ENCODE data around the gene TCF3. TPM values are rescaled to one million over a fixed set of nuclear protein-coding genes. Genes with fewer than 3 reads are reported as not detected.

TCF3 gene
- polyA plus RNA-seq, 1 donor (not counting 4 experiments of a cell fraction or from before 2014, with no cell fraction given), result 40.0 TPM

DNA sequence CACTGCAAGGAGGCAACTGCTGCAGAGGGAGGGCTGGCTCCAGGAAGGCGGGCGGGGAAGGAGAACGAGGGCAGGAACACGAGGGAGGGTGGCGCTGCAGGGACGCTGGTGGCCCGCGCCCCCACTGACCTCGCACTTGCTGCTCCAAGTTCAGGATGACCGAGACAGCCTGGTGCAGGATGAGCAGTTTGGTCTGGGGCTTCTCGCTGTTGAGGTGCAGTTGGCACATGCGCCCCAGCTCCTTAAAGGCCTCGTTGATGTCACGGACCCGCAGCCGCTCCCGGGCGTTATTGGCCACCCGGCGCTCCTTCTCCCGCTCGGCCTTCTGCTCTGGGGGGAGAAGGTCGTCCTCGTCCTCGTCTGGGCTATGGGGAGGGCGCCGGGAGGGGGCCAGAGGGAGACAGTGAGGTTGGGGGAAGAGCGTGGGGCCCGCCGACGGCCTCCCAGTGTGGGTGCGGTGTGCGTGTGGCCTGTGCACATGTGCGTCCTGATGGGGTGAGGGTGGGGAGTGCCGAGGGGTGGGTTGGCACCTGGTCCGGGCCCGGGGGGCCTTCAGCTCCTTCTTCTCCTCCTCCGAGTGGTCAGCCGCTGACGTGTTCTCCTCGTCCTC is 37.2 kb downstream of the TCF3 start:
- TF ChIP-seq, protein P1, sequence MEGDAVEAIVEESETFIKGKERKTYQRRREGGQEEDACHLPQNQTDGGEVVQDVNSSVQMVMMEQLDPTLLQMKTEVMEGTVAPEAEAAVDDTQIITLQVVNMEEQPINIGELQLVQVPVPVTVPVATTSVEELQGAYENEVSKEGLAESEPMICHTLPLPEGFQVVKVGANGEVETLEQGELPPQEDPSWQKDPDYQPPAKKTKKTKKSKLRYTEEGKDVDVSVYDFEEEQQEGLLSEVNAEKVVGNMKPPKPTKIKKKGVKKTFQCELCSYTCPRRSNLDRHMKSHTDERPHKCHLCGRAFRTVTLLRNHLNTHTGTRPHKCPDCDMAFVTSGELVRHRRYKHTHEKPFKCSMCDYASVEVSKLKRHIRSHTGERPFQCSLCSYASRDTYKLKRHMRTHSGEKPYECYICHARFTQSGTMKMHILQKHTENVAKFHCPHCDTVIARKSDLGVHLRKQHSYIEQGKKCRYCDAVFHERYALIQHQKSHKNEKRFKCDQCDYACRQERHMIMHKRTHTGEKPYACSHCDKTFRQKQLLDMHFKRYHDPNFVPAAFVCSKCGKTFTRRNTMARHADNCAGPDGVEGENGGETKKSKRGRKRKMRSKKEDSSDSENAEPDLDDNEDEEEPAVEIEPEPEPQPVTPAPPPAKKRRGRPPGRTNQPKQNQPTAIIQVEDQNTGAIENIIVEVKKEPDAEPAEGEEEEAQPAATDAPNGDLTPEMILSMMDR (optimal IDR thresholded peaks at IDR 0.05 in 1 of 3, IDR thresholded peaks at IDR 0.05 in 1 of 3, conservative IDR thresholded peaks at IDR 0.05 in 1 of 3; ENCODE audit: extremely low read depth in 1 of 3, insufficient read depth in 2 of 3, low read length in 3 of 3), result no peak
- no peak for TF ChIP-seq EZH2 (IDR thresholded peaks at IDR 0.05; ENCODE audit: low read length)
- H3K27me3 ChIP-seq (ENCODE audit: control insufficient read depth, extremely low read depth, insufficient read depth, low read length), result no peaks in the 10 kb centered on the region
- no peak overlapping the region for H3K9ac ChIP-seq (ENCODE audit: control insufficient read depth, extremely low read depth, insufficient read depth, low read length)
- DNase-seq (ENCODE audit: low read depth, low spot score) (no peak), FAIRE-seq (no peak)
- H2AFZ ChIP-seq (ENCODE audit: control insufficient read depth, low read length), result no peak overlapping the region
- dilution Hi-C loops (cut with MboI; ENCODE audit: extremely low pct_ligation_motif_present, low sequenced_read_pairs), result no loop called here
- H3K4me3 ChIP-seq (ENCODE audit: control insufficient read depth in 2 of 3, extremely low read depth in 1 of 3, insufficient read depth in 2 of 3, low read depth in 1 of 3, low read length in 3 of 3), result no peak overlapping the region
- no peaks in the 10 kb centered on the region for H3K9me3 ChIP-seq (ENCODE audit: control insufficient read depth, low read depth, low read length)
- H4K20me1 ChIP-seq (ENCODE audit: control insufficient read depth, extremely low read depth, insufficient read depth, low read length), result no peaks in the 10 kb centered on the region
- H3K27ac ChIP-seq (ENCODE audit: control insufficient read depth, insufficient read depth, low read length), result no peak overlapping the region
- no peaks in the 10 kb centered on the region for H3K4me1 ChIP-seq (ENCODE audit: control insufficient read depth, extremely low read depth, insufficient read depth, low read length)
- peaks cover 16 to 40% of the 10 kb centered on the region in 2 experiments for H3K36me3 ChIP-seq (ENCODE audit: control insufficient read depth in 2 of 2, extremely low read depth in 1 of 2, insufficient read depth in 2 of 2, low read length in 2 of 2)
- H3K9me1 ChIP-seq (ENCODE audit: control insufficient read depth, extremely low read depth, insufficient read depth, low read length), result no peaks in the 10 kb centered on the region
- no peaks in the 10 kb centered on the region for H3K79me2 ChIP-seq (ENCODE audit: control insufficient read depth, insufficient read depth, low read length)
- no peak overlapping the region for H3K4me2 ChIP-seq (ENCODE audit: control insufficient read depth, extremely low read depth, insufficient read depth, low read depth, low read length)

GRCh38 chr19:1613808-1614570 is 38.4 kb downstream of the TCF3 start:
- Histone ChIP-seq H3K27ac (ENCODE audit: control insufficient read depth, insufficient read depth, low read length) (no peak overlapping the region), H3K4me1 (ENCODE audit: control insufficient read depth, extremely low read depth, insufficient read depth, low read length) (no peaks in the 10 kb centered on the region), H3K9ac (ENCODE audit: control insufficient read depth, extremely low read depth, insufficient read depth, low read length) (no peak overlapping the region), H2AFZ (ENCODE audit: control insufficient read depth, low read length) (no peak overlapping the region), H3K9me3 (ENCODE audit: control insufficient read depth, low read depth, low read length) (no peaks in the 10 kb centered on the region), H3K79me2 (ENCODE audit: control insufficient read depth, insufficient read depth, low read length) (no peaks in the 10 kb centered on the region), H3K9me1 (ENCODE audit: control insufficient read depth, extremely low read depth, insufficient read depth, low read length) (no peaks in the 10 kb centered on the region), H3K4me2 (ENCODE audit: control insufficient read depth, extremely low read depth, insufficient read depth, low read depth, low read length) (no peak overlapping the region), H3K27me3 (ENCODE audit: control insufficient read depth, extremely low read depth, insufficient read depth, low read length) (no peaks in the 10 kb centered on the region), H4K20me1 (ENCODE audit: control insufficient read depth, extremely low read depth, insufficient read depth, low read length) (no peaks in the 10 kb centered on the region), H3K36me3 (ENCODE audit: control insufficient read depth in 2 of 2, extremely low read depth in 1 of 2, insufficient read depth in 2 of 2, low read length in 2 of 2) (peaks cover 16 to 42% of the 10 kb centered on the region in 2 experiments), H3K4me3 (ENCODE audit: control insufficient read depth in 2 of 3, extremely low read depth in 1 of 3, insufficient read depth in 2 of 3, low read depth in 1 of 3, low read length in 3 of 3) (no peak overlapping the region)
- TF ChIP-seq EZH2 (IDR thresholded peaks at IDR 0.05; ENCODE audit: low read length), result no peak
- TF ChIP-seq, protein P1 (optimal IDR thresholded peaks at IDR 0.05 in 1 of 3, IDR thresholded peaks at IDR 0.05 in 1 of 3, conservative IDR thresholded peaks at IDR 0.05 in 1 of 3; ENCODE audit: extremely low read depth in 1 of 3, insufficient read depth in 2 of 3, low read length in 3 of 3), result no peak
- dilution Hi-C loops (cut with MboI; ENCODE audit: extremely low pct_ligation_motif_present, low sequenced_read_pairs), result no loop called here
- DNase-seq (ENCODE audit: low read depth, low spot score) (no peak), FAIRE-seq (no peak)

All from keratinocyte (primary cell).